ENCODE data around the gene TMEM187. TPM values are rescaled to one million over a fixed set of nuclear protein-coding genes. Genes with fewer than 3 reads are reported as not detected.
"Not testable (repeated sequence)": the region's sequence is repeated elsewhere in the genome, so short reads cannot be mapped to it uniquely, and the experiment has no call there.

Gene TMEM187
- total RNA-seq, 1 experiment from 2014 or later: 2.8 TPM

GRCh38 chrX:153973127-153974002, 811 bp downstream of the TMEM187 start:
- DNase-seq (ENCODE audit: low spot score): no peak
- peak overlapping the region; percentile 99 for H3K27ac ChIP-seq (ENCODE audit: low read depth, low read length, poor library complexity, severe bottlenecking)
- no peaks in the 10 kb centered on the region for H3K36me3 ChIP-seq (ENCODE audit: insufficient read depth, low read length, poor library complexity, severe bottlenecking)
- H3K4me3 ChIP-seq (ENCODE audit: low read depth, low read length, poor library complexity, severe bottlenecking): peak overlapping the region; percentile 86
- intact Hi-C loops (cut with micrococcal nuclease; ENCODE audit: unreplicated experiment): loop anchor here (10.0 kb wide), 1 partner anchor 421 kb away; the partner anchor contains the start of gene RPL10
- TF ChIP-seq CTCF (conservative IDR thresholded peaks at IDR 0.05; ENCODE audit: low read depth, low read length): no peak
- TF ChIP-seq EZH2 (IDR thresholded peaks at IDR 0.05; ENCODE audit: borderline replicate concordance, low read depth, low read length, poor library complexity, severe bottlenecking): no peak
- ChIA-PET CTCF (no interaction called here), POLR2A (ENCODE audit: low non-redundant PET) (interaction anchor here (0.6 kb wide), 1 partner anchor 10 kb away, joined by 3 read pairs; no protein-coding TSS in a partner anchor)
- BruUV-seq (replicated peaks): TSS peak; percentile 72
- no peaks in the 10 kb centered on the region for H3K27me3 ChIP-seq (replicated peaks; ENCODE audit: insufficient read depth, low read depth, low read length, poor library complexity)
- H3K4me1 ChIP-seq (ENCODE audit: insufficient read depth, low read length, poor library complexity, severe bottlenecking): peaks cover 7% of the 10 kb centered on the region
- no peaks in the 10 kb centered on the region for H3K9me3 ChIP-seq (ENCODE audit: low read depth, low read length, poor library complexity, severe bottlenecking)

- TF ChIP-seq EZH2 (IDR thresholded peaks at IDR 0.05; ENCODE audit: borderline replicate concordance, low read depth, low read length, poor library complexity, severe bottlenecking): no peak
- no peak for TF ChIP-seq CTCF (conservative IDR thresholded peaks at IDR 0.05; ENCODE audit: low read depth, low read length)
- ChIA-PET POLR2A (ENCODE audit: low non-redundant PET) (interaction anchor here (0.6 kb wide), 1 partner anchor 11 kb away, joined by 3 read pairs; no protein-coding TSS in a partner anchor), CTCF (no interaction called here)
- Histone ChIP-seq H3K27me3 (replicated peaks; ENCODE audit: insufficient read depth, low read depth, low read length, poor library complexity) (no peaks in the 10 kb centered on the region), H3K9me3 (ENCODE audit: low read depth, low read length, poor library complexity, severe bottlenecking) (no peaks in the 10 kb centered on the region), H3K27ac (ENCODE audit: low read depth, low read length, poor library complexity, severe bottlenecking) (peak overlapping the region; percentile 99), H3K4me3 (ENCODE audit: low read depth, low read length, poor library complexity, severe bottlenecking) (peak overlapping the region; percentile 86), H3K4me1 (ENCODE audit: insufficient read depth, low read length, poor library complexity, severe bottlenecking) (peaks cover 7% of the 10 kb centered on the region), H3K36me3 (ENCODE audit: insufficient read depth, low read length, poor library complexity, severe bottlenecking) (no peaks in the 10 kb centered on the region)
- no peak for DNase-seq (ENCODE audit: low spot score)
- no TSS peak for BruUV-seq (replicated peaks)
- intact Hi-C loops (cut with micrococcal nuclease; ENCODE audit: unreplicated experiment): loop anchor here (10.0 kb wide), 1 partner anchor 421 kb away; the partner anchor contains the start of gene RPL10
Measured at GRCh38 chrX:153974003-153974725, 1.6 kb downstream of the TMEM187 start.

- intact Hi-C loops (cut with micrococcal nuclease; ENCODE audit: unreplicated experiment): loop anchor here (10.0 kb wide), 1 partner anchor 420 kb away; the partner anchor contains the start of gene RPL10
- Histone ChIP-seq H3K36me3 (ENCODE audit: insufficient read depth, low read length, poor library complexity, severe bottlenecking) (no peaks in the 10 kb centered on the region), H3K4me1 (ENCODE audit: insufficient read depth, low read length, poor library complexity, severe bottlenecking) (peaks cover 7% of the 10 kb centered on the region), H3K9me3 (ENCODE audit: low read depth, low read length, poor library complexity, severe bottlenecking) (no peaks in the 10 kb centered on the region), H3K4me3 (ENCODE audit: low read depth, low read length, poor library complexity, severe bottlenecking) (no peak overlapping the region), H3K27me3 (replicated peaks; ENCODE audit: insufficient read depth, low read depth, low read length, poor library complexity) (no peaks in the 10 kb centered on the region), H3K27ac (ENCODE audit: low read depth, low read length, poor library complexity, severe bottlenecking) (peak overlapping the region; percentile 23)
- TF ChIP-seq EZH2 (IDR thresholded peaks at IDR 0.05; ENCODE audit: borderline replicate concordance, low read depth, low read length, poor library complexity, severe bottlenecking) (no peak), CTCF (conservative IDR thresholded peaks at IDR 0.05; ENCODE audit: low read depth, low read length) (no peak)
- CTCF ChIA-PET: no interaction called here
- POLR2A ChIA-PET (ENCODE audit: low non-redundant PET): no interaction called here
- DNase-seq (ENCODE audit: low spot score): no peak
- BruUV-seq (replicated peaks): no TSS peak
Measured at GRCh38 chrX:153974726-153975286, 2.3 kb downstream of the TMEM187 start.

- CTCF ChIA-PET; POLR2A ChIA-PET (ENCODE audit: low non-redundant PET); H3K4me3 ChIP-seq (ENCODE audit: low read depth, low read length, poor library complexity, severe bottlenecking); H3K36me3 ChIP-seq (ENCODE audit: insufficient read depth, low read length, poor library complexity, severe bottlenecking); intact Hi-C loops (cut with micrococcal nuclease; ENCODE audit: unreplicated experiment); H3K27ac ChIP-seq (ENCODE audit: low read depth, low read length, poor library complexity, severe bottlenecking); H3K9me3 ChIP-seq (ENCODE audit: low read depth, low read length, poor library complexity, severe bottlenecking); DNase-seq (ENCODE audit: low spot score); H3K4me1 ChIP-seq (ENCODE audit: insufficient read depth, low read length, poor library complexity, severe bottlenecking); BruUV-seq (replicated peaks); H3K27me3 ChIP-seq (replicated peaks; ENCODE audit: insufficient read depth, low read depth, low read length, poor library complexity): not testable (repeated sequence)
Measured at GRCh38 chrX:153980394-153980793, 7.8 kb downstream of the TMEM187 start.
